H1 (cell line): ENCODE measurements around the gene CPNE4.
A peak's percentile ranks its signal among the peaks of the same experiment; 100 is the strongest.

ENCODE experiments used
- HDAC2 ChIP-seq, 2 experiments: fragments of 300-600 bp in 1 of 2; sonication (generic) in 1 of 2; IDR thresholded peaks; 2 replicates each; pipeline ENCODE4 v1.6.1; 2011 to 2012; ENCODE audit warnings: low read depth in 2 of 2, low read length in 2 of 2, mild to moderate bottlenecking in 2 of 2, moderate library complexity in 2 of 2, borderline replicate concordance in 1 of 2, inconsistent platforms in 1 of 2
- KDM1A ChIP-seq: fragments of 200-600, 300-600 bp; sonication (generic); IDR thresholded peaks from 2 replicates; pipeline ENCODE4 v1.7.1; 2016; ENCODE audit warnings: mild to moderate bottlenecking, low read length, borderline replicate concordance
- POLR2A ChIP-seq, 2 experiments: IDR thresholded peaks; 1 replicate in 1 of 2; 2 replicates in 1 of 2; pipeline ENCODE4 v1.6.1; 2011; ENCODE audit warnings: low read depth in 2 of 2, low read length in 2 of 2, mild to moderate bottlenecking in 2 of 2; ENCODE audit errors: control extremely low read depth in 1 of 2
- TAF1 ChIP-seq: IDR thresholded peaks from 2 replicates; pipeline ENCODE4 v1.6.1; 2011; ENCODE audit warnings: mild to moderate bottlenecking, low read depth, low read length
- TF ChIP-seq, protein P1 (sequence below), 3 experiments: IDR thresholded peaks; 1 replicate in 2 of 3; 2 replicates in 1 of 3; pipeline versions ENCODE4 v1.5.1 to v1.6.1; 2011; ENCODE audit warnings: low read length in 3 of 3, mild to moderate bottlenecking in 3 of 3, inconsistent platforms in 2 of 3, low read depth in 1 of 3, moderate library complexity in 1 of 3; ENCODE audit not compliant: insufficient read depth in 1 of 3; ENCODE audit errors: control extremely low read depth in 1 of 3

DNA sequence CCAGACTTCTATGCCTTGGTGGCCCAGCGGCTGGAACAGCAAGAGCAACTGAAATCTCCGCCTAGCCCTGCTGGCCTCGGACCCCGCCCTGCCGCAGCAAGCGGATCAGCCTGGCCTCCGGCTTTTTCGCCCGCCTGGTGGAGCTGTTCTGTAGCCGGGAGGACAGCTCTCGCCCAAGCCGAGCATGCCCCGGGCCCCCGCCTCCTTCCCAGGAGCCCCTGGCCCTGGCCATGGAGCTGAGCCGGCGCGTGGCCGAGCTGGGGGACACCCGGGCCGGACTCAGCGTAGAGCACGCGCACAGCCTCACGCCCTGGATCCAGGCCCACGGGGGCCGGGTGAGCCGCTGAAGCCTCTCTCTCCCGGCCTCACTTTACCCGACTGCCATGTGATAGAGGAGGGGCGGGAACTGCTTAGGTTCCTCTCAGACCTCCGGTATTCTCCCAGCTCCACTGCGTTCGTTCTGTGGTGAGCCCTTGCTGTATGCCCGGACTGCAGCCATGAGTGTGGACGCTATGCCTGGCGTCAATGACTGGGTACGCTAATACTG is 507.9 kb downstream of the CPNE4 start:
- TF ChIP-seq TAF1 (no peak), POLR2A (IDR thresholded peaks at IDR 0.05; ENCODE audit: control extremely low read depth in 1 of 2, low read depth in 2 of 2, low read length in 2 of 2) (0 out of 3 replicates have a peak, but pooled peaks of 1 of the 2 experiments have one; percentile 34), KDM1A (no peak), HDAC2 (IDR thresholded peaks at IDR 0.05; ENCODE audit: borderline replicate concordance in 1 of 2, low read depth in 2 of 2, low read length in 2 of 2) (no peak)
- TF ChIP-seq, protein P1, sequence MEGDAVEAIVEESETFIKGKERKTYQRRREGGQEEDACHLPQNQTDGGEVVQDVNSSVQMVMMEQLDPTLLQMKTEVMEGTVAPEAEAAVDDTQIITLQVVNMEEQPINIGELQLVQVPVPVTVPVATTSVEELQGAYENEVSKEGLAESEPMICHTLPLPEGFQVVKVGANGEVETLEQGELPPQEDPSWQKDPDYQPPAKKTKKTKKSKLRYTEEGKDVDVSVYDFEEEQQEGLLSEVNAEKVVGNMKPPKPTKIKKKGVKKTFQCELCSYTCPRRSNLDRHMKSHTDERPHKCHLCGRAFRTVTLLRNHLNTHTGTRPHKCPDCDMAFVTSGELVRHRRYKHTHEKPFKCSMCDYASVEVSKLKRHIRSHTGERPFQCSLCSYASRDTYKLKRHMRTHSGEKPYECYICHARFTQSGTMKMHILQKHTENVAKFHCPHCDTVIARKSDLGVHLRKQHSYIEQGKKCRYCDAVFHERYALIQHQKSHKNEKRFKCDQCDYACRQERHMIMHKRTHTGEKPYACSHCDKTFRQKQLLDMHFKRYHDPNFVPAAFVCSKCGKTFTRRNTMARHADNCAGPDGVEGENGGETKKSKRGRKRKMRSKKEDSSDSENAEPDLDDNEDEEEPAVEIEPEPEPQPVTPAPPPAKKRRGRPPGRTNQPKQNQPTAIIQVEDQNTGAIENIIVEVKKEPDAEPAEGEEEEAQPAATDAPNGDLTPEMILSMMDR (IDR thresholded peaks at IDR 0.05; ENCODE audit: control extremely low read depth in 1 of 3, insufficient read depth in 1 of 3, low read depth in 1 of 3, low read length in 3 of 3) = peak; percentile 66 to 69 (median 69)
